H1 (cell line): ENCODE results near the gene NFE2L2. TPM values are rescaled to one million over a fixed set of nuclear protein-coding genes. Genes with fewer than 3 reads are reported as not detected.

ENCODE experiments used
- CTCF ChIA-PET: fragments of 300-600 bp; sonication (Branson Sonifier 250); formaldehyde crosslinking; loops from one replicate; lab custom pipeline; 2021; ENCODE audit not compliant: partially characterized antibody; lab: Charles Lee
- POLR2A ChIA-PET: fragments of 300-600 bp; sonication (Branson Sonifier 250); formaldehyde crosslinking; loops from one replicate; lab custom pipeline; 2021; ENCODE audit warnings: inconsistent platforms; ENCODE audit not compliant: partially characterized antibody; lab: Charles Lee
- DNase-seq, 2 experiments: peaks; one replicate each; pipeline versions ENCODE4 v3.0.0 to v3.0.0-alpha.2; 2010 to 2022; ENCODE audit warnings: low spot score in 2 of 2, low read depth in 1 of 2, mixed read lengths in 1 of 2
- FAIRE-seq: peaks from 2 replicates; lab custom pipeline; 2011; peaks lifted over from hg19 to GRCh38; lab: Jason Lieb, UNC
- H2AFZ ChIP-seq: 2 replicates; pipeline ENCODE4 v1.8.1; 2012; ENCODE audit warnings: low read length, inconsistent platforms
- H2AK5ac ChIP-seq: 2 replicates; pipeline ENCODE4 v1.6.1; 2013; ENCODE audit warnings: low read depth, low read length
- H2BK120ac ChIP-seq: replicated peaks from 2 replicates; pipeline ENCODE3; 2013; ENCODE audit warnings: low read depth, low read length, inconsistent platforms
- H2BK12ac ChIP-seq: 2 replicates; pipeline ENCODE4 v1.6.1; 2013; ENCODE audit warnings: low read depth, low read length
- H2BK15ac ChIP-seq: 2 replicates; pipeline ENCODE4 v1.6.1; 2013; ENCODE audit warnings: low read length
- H2BK20ac ChIP-seq: 2 replicates; pipeline ENCODE4 v1.6.1; 2013; ENCODE audit warnings: low read length
- H2BK5ac ChIP-seq: 2 replicates; pipeline ENCODE4 v1.6.1; 2013; ENCODE audit warnings: low read depth, low read length
- H3K14ac ChIP-seq: 2 replicates; pipeline ENCODE4 v1.6.1; 2013; ENCODE audit warnings: inconsistent platforms; ENCODE audit not compliant: insufficient read length
- H3K18ac ChIP-seq: 2 replicates; pipeline ENCODE4 v1.6.1; 2013; ENCODE audit warnings: low read length; ENCODE audit errors: extremely low read depth
- H3K23ac ChIP-seq: 2 replicates; pipeline ENCODE4 v1.6.1; 2013; ENCODE audit warnings: inconsistent platforms; ENCODE audit not compliant: insufficient read length
- H3K23me2 ChIP-seq: 2 replicates; pipeline ENCODE4 v1.6.1; 2013; ENCODE audit warnings: low read depth, low read length
- H3K27ac ChIP-seq: 2 replicates; pipeline ENCODE4 v1.6.1; 2011; ENCODE audit warnings: low read depth, low read length, inconsistent platforms
- H3K27me3 ChIP-seq, 4 experiments: replicated peaks in 1 of 4; 1 replicate in 1 of 4; 2 replicates in 3 of 4; pipeline versions ENCODE4 v1.6.1 to v1.8.1; 2011 to 2013; ENCODE audit warnings: low read length in 3 of 4, mild to moderate bottlenecking in 3 of 4, inconsistent platforms in 2 of 4, mixed read lengths in 2 of 4, moderate library complexity in 1 of 4; ENCODE audit not compliant: control insufficient read depth in 3 of 4, insufficient read depth in 3 of 4; ENCODE audit errors: extremely low read depth in 1 of 4
- H3K36me3 ChIP-seq, 4 experiments: 2 replicates each; pipeline versions ENCODE4 v1.6.1 to v1.8.1; 2011 to 2013; ENCODE audit warnings: mild to moderate bottlenecking in 4 of 4, low read length in 3 of 4, moderate library complexity in 2 of 4, control low read depth in 1 of 4, inconsistent platforms in 1 of 4; ENCODE audit not compliant: insufficient read depth in 4 of 4, control insufficient read depth in 2 of 4
- H3K4ac ChIP-seq: replicated peaks from 2 replicates; pipeline ENCODE3; 2013; ENCODE audit warnings: low read length, low read depth, mixed read lengths, inconsistent platforms; ENCODE audit not compliant: insufficient read length
- H3K4me1 ChIP-seq, 4 experiments: replicated peaks in 1 of 4; 1 replicate in 1 of 4; 2 replicates in 3 of 4; pipeline versions ENCODE4 v1.6.1 to v1.8.1; 2011 to 2013; ENCODE audit warnings: low read length in 3 of 4, inconsistent platforms in 2 of 4, mixed read lengths in 1 of 4; ENCODE audit not compliant: insufficient read depth in 4 of 4, control insufficient read depth in 3 of 4
- H3K4me2 ChIP-seq, 2 experiments: 2 replicates each; pipeline versions ENCODE4 v1.6.1 to v1.8.1; 2011 to 2013; ENCODE audit warnings: low read depth in 2 of 2, low read length in 2 of 2, control low read depth in 1 of 2, inconsistent platforms in 1 of 2, mild to moderate bottlenecking in 1 of 2; ENCODE audit not compliant: insufficient read depth in 1 of 2
- H3K4me3 ChIP-seq, 4 experiments: fragments of 200-600, 300-600 bp in 1 of 4; sonication (generic), shearing (Covaris generic), sonication (Bioruptor Twin) in 1 of 4; 2 replicates each; pipeline versions ENCODE4 v1.5.1 to v1.8.1; 2011 to 2016; ENCODE audit warnings: low read length in 4 of 4, low read depth in 3 of 4, control low read depth in 2 of 4, inconsistent platforms in 2 of 4, mild to moderate bottlenecking in 2 of 4, mixed read lengths in 1 of 4, moderate library complexity in 1 of 4; ENCODE audit not compliant: insufficient read depth in 2 of 4; ENCODE audit errors: extremely low read depth in 1 of 4
- H3K56ac ChIP-seq: replicated peaks from 2 replicates; pipeline ENCODE3; 2013; ENCODE audit warnings: low read depth, mild to moderate bottlenecking, mixed read lengths, low read length, inconsistent platforms; ENCODE audit not compliant: insufficient read length
- H3K79me1 ChIP-seq: 2 replicates; pipeline ENCODE4 v1.6.1; 2013; ENCODE audit warnings: low read depth, low read length, control low read depth
- H3K79me2 ChIP-seq, 2 experiments: 2 replicates each; pipeline versions ENCODE4 v1.6.1 to v1.8.1; 2012 to 2013; ENCODE audit warnings: low read length in 2 of 2, mild to moderate bottlenecking in 2 of 2, inconsistent platforms in 1 of 2; ENCODE audit not compliant: insufficient read depth in 2 of 2, control insufficient read depth in 1 of 2
- H3K9ac ChIP-seq, 4 experiments: replicated peaks in 1 of 4; 1 replicate in 1 of 4; 2 replicates in 3 of 4; pipeline versions ENCODE4 v1.6.1 to v1.8.1; 2011 to 2013; ENCODE audit warnings: low read depth in 3 of 4, low read length in 3 of 4, control low read depth in 2 of 4, mild to moderate bottlenecking in 2 of 4, moderate library complexity in 2 of 4, inconsistent platforms in 1 of 4; ENCODE audit errors: extremely low read depth in 1 of 4
- H3K9me3 ChIP-seq, 2 experiments: 2 replicates each; pipeline versions ENCODE4 v1.6.1 to v1.8.1; 2012 to 2013; ENCODE audit warnings: mild to moderate bottlenecking in 2 of 2, moderate library complexity in 2 of 2, control low read depth in 1 of 2, inconsistent platforms in 1 of 2, low read depth in 1 of 2, low read length in 1 of 2, mixed read lengths in 1 of 2; ENCODE audit not compliant: insufficient read depth in 2 of 2
- H4K20me1 ChIP-seq, 2 experiments: replicated peaks in 1 of 2; 2 replicates each; pipeline versions ENCODE3 to v1.8.1; 2011 to 2013; ENCODE audit warnings: inconsistent platforms in 2 of 2, low read length in 2 of 2, mild to moderate bottlenecking in 1 of 2; ENCODE audit not compliant: insufficient read depth in 2 of 2, control insufficient read depth in 1 of 2
- H4K5ac ChIP-seq: 2 replicates; pipeline ENCODE4 v1.6.1; 2013; ENCODE audit warnings: low read length, low read depth, mixed read lengths, inconsistent platforms; ENCODE audit not compliant: insufficient read length
- H4K8ac ChIP-seq: 2 replicates; pipeline ENCODE4 v1.8.0; 2013; ENCODE audit warnings: mild to moderate bottlenecking, moderate library complexity, low read length, inconsistent platforms; ENCODE audit not compliant: insufficient read depth; ENCODE audit errors: extremely low read depth
- H4K91ac ChIP-seq: replicated peaks from 2 replicates; pipeline ENCODE3; 2013; ENCODE audit warnings: low read length, mixed read lengths, inconsistent platforms; ENCODE audit not compliant: insufficient read length
- BCL11A ChIP-seq, 2 experiments: IDR thresholded peaks; one replicate each; pipeline ENCODE4 v1.6.1; 2011; ENCODE audit warnings: low read depth in 2 of 2, low read length in 2 of 2, mild to moderate bottlenecking in 2 of 2
- CHD2 ChIP-seq: IDR thresholded peaks from 2 replicates; pipeline ENCODE4 v1.6.1; 2012; ENCODE audit warnings: low read length, improper control_type of control experiment
- CREB1 ChIP-seq: IDR thresholded peaks from 2 replicates; pipeline ENCODE4 v1.6.1; 2012; ENCODE audit warnings: inconsistent platforms
- FOSL1 ChIP-seq: IDR thresholded peaks from 2 replicates; pipeline ENCODE4 v1.6.1; 2011; ENCODE audit warnings: mild to moderate bottlenecking, low read depth, low read length, moderate library complexity; ENCODE audit not compliant: insufficient read depth
- GTF2F1 ChIP-seq: IDR thresholded peaks from 2 replicates; pipeline ENCODE4 v1.6.1; 2012; ENCODE audit warnings: low read depth, low read length, improper control_type of control experiment, borderline replicate concordance
- HDAC6 ChIP-seq: IDR thresholded peaks from one replicate; pipeline ENCODE4 v1.7.1; 2012; ENCODE audit warnings: low read depth, mild to moderate bottlenecking, inconsistent platforms, low read length, moderate library complexity
- JUN ChIP-seq: IDR thresholded peaks from 2 replicates; pipeline ENCODE4 v1.6.1; 2011; ENCODE audit warnings: low read depth, mild to moderate bottlenecking, improper control_type of control experiment, low read length
- MAFK ChIP-seq: IDR thresholded peaks from 2 replicates; pipeline ENCODE4 v1.6.1; 2012; ENCODE audit warnings: low read depth, mild to moderate bottlenecking, improper control_type of control experiment, low read length
- POLR2A ChIP-seq, 2 experiments: IDR thresholded peaks; 1 replicate in 1 of 2; 2 replicates in 1 of 2; pipeline ENCODE4 v1.6.1; 2011; ENCODE audit warnings: low read depth in 2 of 2, low read length in 2 of 2, mild to moderate bottlenecking in 2 of 2; ENCODE audit errors: control extremely low read depth in 1 of 2
- RNF2 ChIP-seq: fragments of 200-900, 300-1000 bp; sonication (generic); IDR thresholded peaks from 2 replicates; pipeline ENCODE4 v1.7.1; 2016; ENCODE audit warnings: borderline replicate concordance, low read depth, mild to moderate bottlenecking, antibody characterized with exemption, low read length; ENCODE audit not compliant: poor library complexity, severe bottlenecking; ENCODE audit errors: missing control alignments
- SP1 ChIP-seq: IDR thresholded peaks from 2 replicates; pipeline ENCODE4 v1.6.1; 2011; ENCODE audit warnings: low read depth, low read length
- TAF1 ChIP-seq: IDR thresholded peaks from 2 replicates; pipeline ENCODE4 v1.6.1; 2011; ENCODE audit warnings: mild to moderate bottlenecking, low read depth, low read length
- TAF7 ChIP-seq: optimal IDR thresholded peaks from 2 replicates; pipeline ENCODE3; 2011; ENCODE audit warnings: low read depth, mild to moderate bottlenecking, inconsistent platforms, low read length, moderate library complexity, borderline replicate concordance
- WGBS, 2 experiments: shearing (Covaris generic) in 1 of 2; methylation state at CpG; one replicate each; pipeline versions ENCODE4 v1.1.6 to v1.1.7; 2013 to 2015; ENCODE audit warnings: low lambda C conversion rate in 2 of 2, mixed read lengths in 2 of 2, inconsistent platforms in 1 of 2, low coverage in 1 of 2, missing lambda C conversion rate in 1 of 2; ENCODE audit not compliant: insufficient replicate concordance in 2 of 2, insufficient coverage in 1 of 2, insufficient read length in 1 of 2; ENCODE audit errors: extremely low coverage in 1 of 2, missing lambda C conversion rate in 1 of 2; 5-methylcytosine and 5-hydroxymethylcytosine counted together
- polyA plus RNA-seq, 7 experiments: library from polyadenylated mRNA; depleted of rRNA in 3 of 7; stranded (reverse) in 5 of 7; unstranded in 2 of 7; fragments of >200 nt in 5 of 7; fragments of 200-250 nt in 2 of 7; gene quantifications; 1 replicate in 5 of 7; 2 replicates in 1 of 7; 4 replicates in 1 of 7; pipeline versions ENCODE4 v1.2.1 to v1.2.3, GENCODE V29; 2011 to 2013; ENCODE audit warnings: missing spikeins in 2 of 7, mixed read lengths in 2 of 7
- total RNA-seq: library from RNA; stranded (reverse); fragmentation: NEBNext Ultra II Directional; extraction: Animal tissue kit (Norgen Biotek cat#: 25700); gene quantifications from 2 replicates; pipeline ENCODE4 v1.2.1, GENCODE V29; 2021
- TF ChIP-seq, protein P1 (sequence below): IDR thresholded peaks from 2 replicates; pipeline ENCODE4 v1.6.1; 2012; ENCODE audit warnings: inconsistent platforms

The NFE2L2 gene
- total and polyA plus RNA-seq, 2 of the 8 experiments (the other 6 are each of a cell fraction or from before 2014, with no cell fraction given): 33.2 to 34.5 TPM

DNA sequence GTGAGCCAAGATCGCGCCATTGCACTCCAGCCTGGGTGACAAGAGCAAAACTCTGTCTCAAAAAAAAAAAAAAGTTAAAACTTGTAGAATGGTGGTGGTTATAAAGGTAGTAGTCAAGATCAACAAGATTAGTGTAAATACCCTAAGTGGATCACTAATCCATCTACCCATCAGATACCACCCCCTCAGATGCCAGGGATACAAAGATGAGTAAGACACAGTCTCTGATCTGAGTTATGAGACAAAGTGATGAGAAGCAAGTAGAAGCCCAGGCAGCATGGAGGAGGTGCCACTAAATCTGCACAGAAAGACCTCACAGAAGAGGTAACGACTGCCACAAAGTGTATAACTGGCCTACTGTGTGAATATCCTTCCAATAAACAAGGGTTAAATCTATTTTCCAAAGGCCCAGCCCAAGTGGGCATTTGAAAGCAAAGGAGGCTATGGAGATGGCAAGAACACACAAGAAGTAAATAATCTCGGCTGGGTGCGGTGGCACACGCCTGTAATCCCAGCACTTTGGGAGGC is 20.2 kb downstream of the NFE2L2 start:
- Histone ChIP-seq H2BK120ac (no peak overlapping the region), H3K4ac (no peak overlapping the region), H3K79me1 (peaks cover 14% of the 10 kb centered on the region), H2AFZ (no peak overlapping the region), H3K36me3 (no peaks in the 10 kb centered on the region), H3K79me2 (peaks cover 7 to 91% of the 10 kb centered on the region in 2 experiments), H3K4me3 (no peak overlapping the region), H2BK15ac (no peak overlapping the region), H2BK20ac (no peak overlapping the region), H3K23me2 (0 out of 2 replicates have a peak, but pooled peaks cover 1% of the 10 kb centered on the region), H4K91ac (no peak overlapping the region), H3K23ac (no peak overlapping the region), H3K18ac (no peak overlapping the region), H3K9me3 (no peaks in the 10 kb centered on the region), H3K56ac (no peak overlapping the region), H2BK12ac (no peak overlapping the region), H3K27ac (no peak overlapping the region), H3K14ac (no peak overlapping the region), H2BK5ac (no peak overlapping the region), H3K9ac (no peak overlapping the region), H4K20me1 (peaks cover 2 to 10% of the 10 kb centered on the region in 2 experiments), H3K4me1 (peaks cover 2 to 9% (median 5%) of the 10 kb centered on the region in 4 experiments; a peak in 5 of 7 replicates), H3K4me2 (no peak overlapping the region), H3K27me3 (no peaks in the 10 kb centered on the region), H2AK5ac (0 out of 2 replicates have a peak overlapping the region, but pooled peaks have one; percentile 86), H4K8ac (no peak overlapping the region), H4K5ac (no peak overlapping the region)
- WGBS, 2 experiments: 92% methylated on average over 6 of the region's 6 CpGs; no CpG with 5 or more reads in 1 of the 2 experiments
- ChIA-PET CTCF (interaction anchor here (1.0 to 2.3 kb wide), 6 partner anchors 10 to 83 kb away, joined by 3 to 10 read pairs (median 5); no protein-coding TSS in a partner anchor), POLR2A (interaction anchor here (0.8 to 2.0 kb wide), 3 partner anchors 10 to 23 kb away, joined by 4 to 13 read pairs (median 4); partner anchors contain the start of gene NFE2L2)
- DNase-seq (no peak), FAIRE-seq (no peak)
- no peak for TF ChIP-seq SP1
- TF ChIP-seq, protein P1, sequence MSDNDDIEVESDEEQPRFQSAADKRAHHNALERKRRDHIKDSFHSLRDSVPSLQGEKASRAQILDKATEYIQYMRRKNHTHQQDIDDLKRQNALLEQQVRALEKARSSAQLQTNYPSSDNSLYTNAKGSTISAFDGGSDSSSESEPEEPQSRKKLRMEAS: no peak
- no peak for TF ChIP-seq BCL11A (IDR thresholded peaks at IDR 0.05; ENCODE audit: low read depth in 2 of 2, low read length in 2 of 2)
- no peak for TF ChIP-seq GTF2F1
- no peak for TF ChIP-seq FOSL1
- TF ChIP-seq RNF2: no peak
- no peak for TF ChIP-seq TAF1
- TF ChIP-seq CREB1: no peak
- no peak for TF ChIP-seq MAFK
- TF ChIP-seq CHD2: no peak
- no peak for TF ChIP-seq POLR2A (IDR thresholded peaks at IDR 0.05; ENCODE audit: control extremely low read depth in 1 of 2, low read depth in 2 of 2, low read length in 2 of 2)
- no peak for TF ChIP-seq JUN
- no peak for TF ChIP-seq TAF7
- TF ChIP-seq HDAC6: no peak
